HepG2 (cell line): ENCODE results near the gene KSR1. TPM values are rescaled to one million over a fixed set of nuclear protein-coding genes. Genes with fewer than 3 reads are reported as not detected.

Experiments used
- ATAC-seq: fragments of 200-7000 bp; cut with Tn5 transposase; 3 replicates; pipeline ENCODE4 v1.9.1; 2020; ENCODE audit warnings: mild to moderate bottlenecking, moderate library complexity
- BruUV-seq: library from RNA; stranded (reverse); fragments of 400-500 nt; replicated peaks from 2 replicates; lab custom pipeline; 2021; lab: Mats Ljungman, UMichigan
- CTCF ChIA-PET: fragments of 300-600 bp; formaldehyde crosslinking; extraction: SDS; loops from one replicate; lab custom pipeline; 2021; ENCODE audit warnings: low total read pairs, inconsistent platforms, low intra/inter-chr PET ratio; lab: Yijun Ruan, JAX
- POLR2A ChIA-PET: fragments of 350-600 bp; sonication (Branson Sonifier 250); formaldehyde crosslinking; loops from one replicate; lab custom pipeline; 2020; ENCODE audit warnings: antibody characterized with exemption, inconsistent platforms; lab: Yijun Ruan, JAX
- DNase-seq: peaks from one replicate; pipeline ENCODE4 v3.0.0-alpha.2; 2015; ENCODE audit warnings: low spot score
- FAIRE-seq: peaks from 3 replicates; lab custom pipeline; 2011; peaks lifted over from hg19 to GRCh38; lab: Jason Lieb, UNC
- H2AFZ ChIP-seq: one replicate; pipeline ENCODE4 v1.6.1; 2011; ENCODE audit warnings: low read length, inconsistent platforms
- H3K27ac ChIP-seq: fragments of 300-600 bp; 3 replicates; pipeline ENCODE4 v1.8.0; 2011; ENCODE audit warnings: mixed run types, mild to moderate bottlenecking, mixed read lengths, low read length, inconsistent platforms; ENCODE audit not compliant: insufficient read depth; ENCODE audit errors: extremely low read length
- H3K27me3 ChIP-seq, 2 experiments: fragments of 200-600 bp in 1 of 2; 2 replicates in 1 of 2; 3 replicates in 1 of 2; pipeline versions ENCODE4 v1.6.0 to v1.8.0; 2011; ENCODE audit warnings: low read length in 2 of 2, mild to moderate bottlenecking in 2 of 2, moderate library complexity in 2 of 2, inconsistent platforms in 1 of 2; ENCODE audit not compliant: insufficient read depth in 2 of 2, control insufficient read depth in 1 of 2
- H3K36me3 ChIP-seq, 2 experiments: fragments of 200-600 bp in 1 of 2; replicated peaks in 1 of 2; 2 replicates in 1 of 2; 3 replicates in 1 of 2; pipeline versions ENCODE4 v1.5.1 to v1.8.0; 2011; ENCODE audit warnings: low read length in 2 of 2, inconsistent platforms in 1 of 2; ENCODE audit not compliant: insufficient read depth in 2 of 2, control insufficient read depth in 1 of 2
- H3K4me1 ChIP-seq: 2 replicates; pipeline ENCODE4 v1.5.1; 2012; ENCODE audit warnings: low read length, inconsistent platforms; ENCODE audit not compliant: insufficient read depth
- H3K4me2 ChIP-seq: 2 replicates; pipeline ENCODE4 v1.6.0; 2011; ENCODE audit warnings: low read depth, low read length, inconsistent platforms
- H3K4me3 ChIP-seq, 3 experiments: fragments of 200-600 bp in 1 of 3; sonication (generic), shearing (Covaris generic) in 1 of 3; replicated peaks in 1 of 3; 2 replicates each; pipeline ENCODE4 v1.5.1; 2011 to 2016; ENCODE audit warnings: low read length in 3 of 3, inconsistent platforms in 2 of 3, low read depth in 2 of 3, mild to moderate bottlenecking in 2 of 3, control low read depth in 1 of 3, mixed read lengths in 1 of 3; ENCODE audit not compliant: insufficient read depth in 1 of 3
- H3K79me2 ChIP-seq: one replicate; pipeline ENCODE4 v1.6.1; 2011; ENCODE audit warnings: low read length, inconsistent platforms; ENCODE audit not compliant: insufficient read depth
- H3K9ac ChIP-seq: 2 replicates; pipeline ENCODE4 v1.6.0; 2011; ENCODE audit warnings: mild to moderate bottlenecking, low read depth, low read length, inconsistent platforms; ENCODE audit not compliant: insufficient read depth
- H3K9me3 ChIP-seq: 2 replicates; pipeline ENCODE4 v1.5.1; 2012; ENCODE audit warnings: mild to moderate bottlenecking, low read length
- H4K20me1 ChIP-seq: 2 replicates; pipeline ENCODE4 v1.6.0; 2011; ENCODE audit warnings: inconsistent platforms, mild to moderate bottlenecking, low read length, moderate library complexity; ENCODE audit not compliant: insufficient read depth
- NPAS2 ChIP-seq: sonication (generic); formaldehyde crosslinking; IDR thresholded peaks from 2 replicates; pipeline ENCODE4 v1.8.0; 2022; ENCODE audit warnings: mild to moderate bottlenecking, missing genetic modification reagents, borderline replicate concordance
- RORA ChIP-seq: sonication (generic); formaldehyde crosslinking; IDR thresholded peaks from 2 replicates; pipeline ENCODE4 v1.5.0; 2020; ENCODE audit warnings: mild to moderate bottlenecking, missing genetic modification reagents, moderate library complexity
- ZNF263 ChIP-seq: sonication (generic); formaldehyde crosslinking; IDR thresholded peaks from 2 replicates; pipeline ENCODE4 v1.4.0; 2020; ENCODE audit warnings: missing genetic modification reagents
- ZNF292 ChIP-seq: sonication (generic); formaldehyde crosslinking; IDR thresholded peaks from 2 replicates; pipeline ENCODE4 v1.8.1; 2022; ENCODE audit warnings: mild to moderate bottlenecking, low read depth, missing genetic modification reagents, borderline replicate concordance
- ZNF713 ChIP-seq: sonication (generic); formaldehyde crosslinking; IDR thresholded peaks from 2 replicates; pipeline ENCODE4 v1.4.0; 2020; ENCODE audit warnings: mild to moderate bottlenecking, missing genetic modification reagents
- WGBS: methylation state at CpG from one replicate; pipeline ENCODE4 v1.1.6; 2017; ENCODE audit warnings: low lambda C conversion rate; 5-methylcytosine and 5-hydroxymethylcytosine counted together
- in situ Hi-C: cut with HindIII; loops from 2 replicates; pipeline ENCODE4 v1.10.0; 2017; ENCODE audit warnings: low pct_unique_long_range_greater_than_20kb; ENCODE audit not compliant: extremely low pct_ligation_motif_present
- intact Hi-C: fragments of 100-400 bp; cut with micrococcal nuclease; formaldehyde crosslinking; loops from one replicate; pipeline ENCODE4 v1.10.0; 2022; ENCODE audit not compliant: unreplicated experiment
- polyA plus RNA-seq, 8 experiments: library from polyadenylated mRNA; depleted of rRNA in 3 of 8; stranded (reverse) in 7 of 8; unstranded in 1 of 8; fragments of >200 nt; fragmentation: Illumina TruSeq in 4 of 8; extraction: Trizol in 4 of 8; gene quantifications; 2 replicates each; pipeline versions ENCODE4 v1.2.1 to v1.2.3, GENCODE V29; 2011 to 2016; ENCODE audit warnings: low read depth in 4 of 8, missing spikeins in 1 of 8, mixed read lengths in 1 of 8; ENCODE audit not compliant: insufficient read depth in 1 of 8
- total RNA-seq, 5 experiments: library from RNA; depleted of rRNA; stranded (reverse); fragments of >200 nt; fragmentation: Illumina TruSeq; extraction: Trizol; gene quantifications; 2 replicates each; pipeline ENCODE4 v1.2.3, GENCODE V29; 2016; ENCODE audit warnings: low read depth in 1 of 5

Gene KSR1
- total and polyA plus RNA-seq, 2 of the 13 experiments (the other 11 are each of a cell fraction or from before 2014, with no cell fraction given), result 10.1 to 16.6 TPM

- Histone ChIP-seq H3K27ac (no peak overlapping the region), H3K9me3 (no peaks in the 10 kb centered on the region), H2AFZ (no peak overlapping the region), H3K36me3 (no peaks in the 10 kb centered on the region), H3K4me2 (no peak overlapping the region), H3K4me1 (peaks cover 75% of the 10 kb centered on the region), H3K4me3 (no peak overlapping the region), H3K79me2 (peaks cover 78% of the 10 kb centered on the region), H3K27me3 (no peaks in the 10 kb centered on the region; a peak in 1 of 5 replicates), H4K20me1 (no peaks in the 10 kb centered on the region), H3K9ac (no peak overlapping the region)
- in situ Hi-C loops (no loop called here), intact Hi-C loops (no loop called here)
- ATAC-seq (no peak), FAIRE-seq (no peak), DNase-seq (no peak)
- TF ChIP-seq ZNF263 (CRISPR knock-in tag) (no peak), ZNF292 (CRISPR knock-in tag) (no peak), RORA (CRISPR knock-in tag) (no peak), ZNF713 (CRISPR knock-in tag) (no peak)
- ChIA-PET CTCF (no interaction called here), POLR2A (no interaction called here)
- no TSS peak for BruUV-seq
- 83% methylated on average over 3 of the region's 6 CpGs for WGBS
Observed at GRCh38 chr17:27462149-27462548, 5.9 kb downstream of the KSR1 start.

- Histone ChIP-seq H3K27me3 (no peaks in the 10 kb centered on the region), H3K36me3 (no peaks in the 10 kb centered on the region), H3K9me3 (no peaks in the 10 kb centered on the region), H3K4me1 (peaks cover 79% of the 10 kb centered on the region), H2AFZ (no peak overlapping the region), H4K20me1 (no peaks in the 10 kb centered on the region), H3K9ac (no peak overlapping the region), H3K4me2 (no peak overlapping the region), H3K27ac (no peak overlapping the region), H3K79me2 (peaks cover 75% of the 10 kb centered on the region), H3K4me3 (no peak overlapping the region)
- ChIA-PET POLR2A (no interaction called here), CTCF (no interaction called here)
- no peak for FAIRE-seq
- in situ Hi-C loops, result no loop called here
- DNase-seq, result no peak
- WGBS, result 95% methylated on average over 3 of the region's 3 CpGs
- ATAC-seq, result no peak
- intact Hi-C loops, result no loop called here
- TF ChIP-seq NPAS2 (CRISPR knock-in tag), result no peak
- TF ChIP-seq, all 625 proteins: peak for 0
- no TSS peak for BruUV-seq
Observed at GRCh38 chr17:27462714-27463113, 6.5 kb downstream of the KSR1 start.
